GM10847 (cell line): ENCODE results near the gene PLD3.

Source experiments
- POLR2A ChIP-seq: IDR thresholded peaks from 2 replicates; pipeline ENCODE4 v1.6.1; 2011; ENCODE audit not compliant: insufficient read length; ENCODE audit errors: extremely low read depth

The PLD3 gene

DNA sequence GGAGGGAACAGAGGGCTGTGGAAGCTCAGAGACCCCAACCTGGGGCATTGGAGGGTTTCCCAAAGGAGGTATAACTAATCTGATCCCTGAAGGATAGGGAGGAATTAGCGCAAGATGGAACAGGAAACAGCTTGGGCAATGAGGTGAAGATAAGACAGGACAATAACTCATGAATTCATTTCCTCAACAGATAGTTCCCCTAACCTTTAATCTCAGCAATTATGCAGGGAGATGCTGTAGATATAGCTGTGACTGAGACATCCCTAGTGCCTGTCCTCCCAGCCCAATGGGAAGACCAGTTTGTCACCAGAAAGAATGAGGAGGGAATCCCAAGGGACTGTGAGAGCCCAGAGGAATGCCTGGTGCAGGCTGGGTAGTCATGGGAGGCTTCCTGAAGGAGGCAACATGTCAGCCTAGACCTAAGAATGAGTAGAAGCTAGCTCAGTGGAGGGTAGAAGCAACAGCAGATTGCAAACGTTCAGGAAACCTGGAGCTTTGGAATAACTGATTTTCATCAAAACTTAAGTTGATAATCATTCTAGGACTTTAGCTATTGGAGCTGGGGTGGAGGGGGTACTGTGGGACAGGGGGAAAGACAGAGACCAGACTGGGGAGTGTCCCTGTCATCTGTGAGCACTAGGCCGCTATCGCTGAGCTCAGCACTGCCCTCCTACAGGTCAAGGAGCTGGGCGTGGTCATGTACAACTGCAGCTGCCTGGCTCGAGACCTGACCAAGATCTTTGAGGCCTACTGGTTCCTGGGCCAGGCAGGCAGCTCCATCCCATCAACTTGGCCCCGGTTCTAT is 22.7 kb downstream of the PLD3 start:
- TF ChIP-seq POLR2A: no peak

DNA sequence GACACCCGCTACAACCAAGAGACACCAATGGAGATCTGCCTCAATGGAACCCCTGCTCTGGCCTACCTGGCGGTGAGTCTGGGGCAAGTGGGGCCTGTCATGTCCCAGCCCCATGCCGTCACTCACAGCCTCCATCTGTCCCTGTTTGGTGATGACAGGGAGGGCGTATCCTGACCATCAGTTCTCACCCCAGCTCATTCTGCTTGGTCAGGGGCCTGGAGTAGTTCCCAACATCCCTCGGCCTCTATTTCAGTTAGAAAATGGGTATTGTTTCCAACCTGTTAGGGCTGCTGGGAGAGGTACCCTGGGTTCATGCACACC is 23.3 kb downstream of the PLD3 start:
- no peak for TF ChIP-seq POLR2A

DNA sequence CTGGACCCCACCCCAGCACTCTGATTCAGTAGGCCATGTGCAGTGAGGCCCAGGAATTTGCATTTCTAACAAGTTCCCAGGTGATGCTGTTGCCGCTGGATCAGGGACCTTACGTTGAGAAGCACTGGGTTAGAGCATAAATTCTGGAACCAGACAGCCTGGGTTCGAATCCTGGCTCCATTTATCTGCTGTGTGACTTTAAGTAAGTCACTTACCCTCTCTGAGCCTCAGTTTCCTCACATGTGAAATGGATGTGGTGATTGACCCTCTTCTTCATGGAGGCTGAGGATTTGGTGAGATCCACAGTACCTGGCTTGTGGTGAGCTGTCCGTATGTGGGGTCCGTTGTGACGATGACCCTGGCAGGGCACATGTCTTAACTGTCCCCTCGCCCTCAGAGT is 25.6 kb downstream of the PLD3 start:
- TF ChIP-seq POLR2A: no peak

DNA sequence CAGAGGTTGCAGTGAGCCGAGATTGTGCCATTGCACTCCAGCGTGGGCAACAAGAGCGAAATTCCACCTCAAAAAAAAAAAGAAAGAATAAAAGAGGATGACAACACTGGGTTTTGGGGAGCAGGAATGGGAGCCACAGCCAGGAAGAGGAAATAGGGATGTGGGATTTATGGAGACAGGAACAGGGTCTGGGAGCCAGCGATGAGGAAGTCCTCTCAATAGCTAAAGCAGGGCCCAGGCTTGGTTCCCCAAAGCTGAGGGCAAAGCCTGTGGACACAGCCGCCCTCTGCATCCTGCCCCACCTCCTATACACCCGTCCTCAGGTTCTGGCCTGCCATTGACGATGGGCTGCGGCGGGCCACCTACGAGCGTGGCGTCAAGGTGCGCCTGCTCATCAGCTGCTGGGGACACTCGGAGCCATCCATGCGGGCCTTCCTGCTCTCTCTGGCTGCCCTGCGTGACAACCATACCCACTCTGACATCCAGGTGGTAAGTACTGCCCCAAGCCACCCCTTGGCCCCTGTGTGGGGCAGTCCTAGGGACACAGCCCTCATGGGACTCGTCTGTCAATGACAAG is 27.9 kb downstream of the PLD3 start:
- no peak for TF ChIP-seq POLR2A

DNA sequence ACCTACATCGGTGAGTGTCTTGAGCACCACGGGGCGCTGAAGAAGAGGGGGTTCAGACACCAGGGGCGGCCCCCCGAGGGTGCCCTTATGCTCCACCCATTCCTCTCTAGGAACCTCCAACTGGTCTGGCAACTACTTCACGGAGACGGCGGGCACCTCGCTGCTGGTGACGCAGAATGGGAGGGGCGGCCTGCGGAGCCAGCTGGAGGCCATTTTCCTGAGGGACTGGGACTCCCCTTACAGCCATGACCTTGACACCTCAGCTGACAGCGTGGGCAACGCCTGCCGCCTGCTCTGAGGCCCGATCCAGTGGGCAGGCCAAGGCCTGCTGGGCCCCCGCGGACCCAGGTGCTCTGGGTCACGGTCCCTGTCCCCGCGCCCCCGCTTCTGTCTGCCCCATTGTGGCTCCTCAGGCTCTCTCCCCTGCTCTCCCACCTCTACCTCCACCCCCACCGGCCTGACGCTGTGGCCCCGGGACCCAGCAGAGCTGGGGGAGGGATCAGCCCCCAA is 29.4 kb downstream of the PLD3 start:
- no peak for TF ChIP-seq POLR2A

DNA sequence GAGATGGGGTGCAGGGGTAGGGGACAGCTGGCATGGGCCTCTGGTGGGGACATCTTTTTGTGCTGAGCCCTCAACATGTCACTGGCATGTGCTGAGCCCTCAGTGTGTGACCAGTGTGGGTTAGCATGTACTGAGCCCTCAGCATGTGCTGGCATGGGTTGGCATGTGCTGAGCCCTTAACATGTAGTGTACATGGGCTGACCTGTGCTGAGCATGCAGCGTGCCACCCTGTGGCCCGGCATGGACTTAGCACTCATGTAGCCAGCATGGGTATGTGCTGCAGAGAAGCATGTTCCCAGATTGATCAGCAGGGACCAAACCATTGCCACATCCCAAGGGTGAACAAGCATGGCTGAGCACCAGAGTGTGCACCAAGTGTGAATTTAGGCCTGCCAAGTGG is 30.0 kb downstream of the PLD3 start:
- no peak for TF ChIP-seq POLR2A

DNA sequence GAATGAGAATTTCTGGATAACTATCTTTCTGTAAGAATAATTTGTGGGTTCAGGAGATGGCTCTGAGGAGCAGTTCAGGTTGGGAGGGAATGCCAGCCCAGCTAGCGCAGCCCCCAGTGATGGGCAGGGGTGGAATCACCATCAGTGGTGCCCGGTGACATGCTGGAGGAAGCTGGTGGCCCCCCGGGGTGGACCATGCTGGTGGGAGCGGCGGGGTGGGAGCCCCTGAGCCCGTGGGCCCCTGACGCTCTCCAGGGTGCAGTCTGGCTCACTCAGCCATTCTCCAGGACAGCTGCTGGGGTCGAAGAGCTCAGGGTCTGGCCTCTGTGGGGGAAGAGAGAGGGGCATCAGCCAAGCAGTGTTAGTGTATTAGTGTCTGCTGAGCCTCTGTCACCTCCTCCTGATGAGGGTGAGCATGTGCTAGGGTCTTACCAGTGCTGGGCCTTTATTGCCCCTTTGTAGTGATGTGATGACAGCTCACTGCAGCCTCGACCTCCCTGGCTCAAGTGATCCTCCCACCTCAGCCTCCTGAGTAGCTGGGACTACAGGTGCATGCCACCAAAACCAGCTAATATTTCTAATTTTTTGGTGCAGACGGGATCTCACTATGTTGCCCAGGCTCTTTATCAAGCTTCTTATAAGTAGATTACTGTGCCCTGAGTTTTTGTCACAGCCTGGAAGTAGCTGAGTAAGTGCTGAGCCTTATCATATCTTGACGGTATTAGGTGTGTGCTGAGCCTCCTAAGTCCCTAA is 31.1 kb downstream of the PLD3 start:
- no peak for TF ChIP-seq POLR2A

DNA sequence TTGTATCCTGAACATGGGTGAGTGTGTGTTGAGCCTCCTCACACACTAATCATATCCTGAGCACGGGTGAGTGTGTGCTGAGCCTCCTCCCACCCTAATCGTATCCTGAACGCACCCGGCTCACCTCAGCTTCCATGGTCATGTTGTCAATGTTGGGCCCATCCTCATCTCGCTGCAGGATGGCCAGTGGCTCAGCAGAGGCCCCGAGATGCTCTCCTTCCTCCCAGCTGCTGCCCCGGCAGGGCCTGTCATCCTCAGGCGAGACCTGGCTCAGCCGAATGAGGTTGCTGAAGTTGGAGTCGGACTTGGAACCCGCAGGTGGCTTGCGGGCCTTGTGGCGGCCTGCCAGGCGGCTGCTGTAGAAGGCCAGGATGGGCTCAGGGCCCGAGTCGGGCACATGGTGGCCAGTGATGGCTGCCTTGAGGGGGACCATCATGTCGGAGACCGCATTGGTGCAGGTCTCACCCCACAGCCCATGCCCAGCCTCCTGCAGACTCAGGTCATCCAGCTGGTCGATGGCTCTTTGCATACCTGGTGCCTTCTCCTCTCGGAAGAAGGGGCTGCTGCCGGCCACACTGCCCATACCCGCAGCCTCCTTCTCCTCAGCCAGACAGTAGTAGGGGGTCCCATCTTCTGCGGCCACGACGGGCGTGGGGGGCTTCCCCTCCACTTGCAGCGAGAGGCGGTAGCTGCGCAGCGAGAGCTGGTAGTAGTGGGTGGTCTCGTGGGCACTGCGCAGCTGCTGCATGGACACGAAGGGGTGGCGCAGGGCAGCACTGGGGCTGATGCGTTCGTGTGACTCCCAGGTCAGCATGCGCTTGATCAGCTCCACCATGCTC is 31.9 kb downstream of the PLD3 start:
- no peak for TF ChIP-seq POLR2A

DNA sequence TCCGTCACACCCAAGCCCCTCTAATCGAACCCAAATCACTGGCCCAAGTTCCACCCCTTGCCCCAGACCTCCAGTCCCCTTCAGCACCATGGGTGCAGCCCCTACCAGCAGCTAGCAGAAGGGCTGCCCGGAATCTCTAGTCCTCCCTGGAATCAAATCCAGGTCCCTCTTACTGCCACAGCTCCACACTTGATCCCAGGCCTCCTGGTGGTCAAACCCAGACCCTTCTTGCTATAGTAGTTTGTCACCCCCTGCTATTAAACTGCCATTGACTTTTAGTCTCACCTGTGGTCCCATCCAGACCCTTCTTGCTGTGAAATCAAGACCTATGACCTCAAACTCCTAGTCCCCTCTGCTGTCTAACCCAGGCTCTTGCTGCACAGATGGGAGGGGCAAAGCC is 32.8 kb downstream of the PLD3 start:
- no peak for TF ChIP-seq POLR2A

DNA sequence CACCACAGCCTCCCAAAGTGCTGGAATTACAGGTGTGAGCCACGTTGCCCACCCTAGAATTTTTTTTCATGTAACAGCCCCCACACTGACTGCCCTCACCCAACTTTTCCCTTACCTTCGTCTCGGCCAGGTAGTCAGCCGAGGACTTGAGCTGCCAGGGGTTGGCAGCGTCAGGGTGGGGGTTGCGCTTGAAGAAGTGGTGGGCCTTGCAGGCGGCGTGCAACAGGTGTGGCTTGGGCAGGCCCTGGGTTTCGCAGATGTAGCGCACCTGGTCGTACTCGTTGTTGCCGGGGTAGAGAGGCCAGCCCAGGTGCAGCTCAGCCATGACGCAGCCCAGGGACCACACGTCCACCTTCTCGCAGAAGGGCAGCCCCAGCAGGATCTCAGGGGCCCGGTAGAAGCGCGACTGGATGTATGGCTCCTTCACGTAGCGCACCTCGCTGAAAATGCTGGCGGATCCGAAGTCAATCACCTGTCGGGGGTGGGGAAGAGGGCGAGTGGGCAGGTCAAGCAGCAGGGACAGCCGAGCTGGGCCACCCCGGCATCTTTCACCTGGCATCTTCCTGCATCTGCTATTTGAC is 35.3 kb downstream of the PLD3 start:
- TF ChIP-seq POLR2A: no peak

DNA sequence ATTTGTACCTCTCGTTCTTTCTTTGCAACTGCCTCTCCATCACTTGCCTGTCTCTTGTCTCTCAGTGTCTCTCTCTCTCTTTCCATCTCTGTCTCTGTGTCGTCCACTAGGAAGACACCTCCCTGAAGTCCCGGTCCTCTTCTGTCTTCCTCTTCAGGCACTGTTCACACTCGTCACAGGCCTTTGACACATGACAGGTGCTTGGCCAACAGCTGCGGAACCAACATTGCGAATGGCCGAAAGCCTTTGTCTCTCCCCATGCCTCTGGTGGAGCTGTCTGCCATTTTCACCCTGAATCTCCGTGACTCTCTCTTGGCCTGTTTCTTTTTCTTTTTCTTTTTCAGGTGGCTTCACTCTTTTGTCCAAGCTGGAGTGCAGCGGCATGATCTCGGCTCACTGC is 38.7 kb downstream of the PLD3 start:
- TF ChIP-seq POLR2A: no peak

DNA sequence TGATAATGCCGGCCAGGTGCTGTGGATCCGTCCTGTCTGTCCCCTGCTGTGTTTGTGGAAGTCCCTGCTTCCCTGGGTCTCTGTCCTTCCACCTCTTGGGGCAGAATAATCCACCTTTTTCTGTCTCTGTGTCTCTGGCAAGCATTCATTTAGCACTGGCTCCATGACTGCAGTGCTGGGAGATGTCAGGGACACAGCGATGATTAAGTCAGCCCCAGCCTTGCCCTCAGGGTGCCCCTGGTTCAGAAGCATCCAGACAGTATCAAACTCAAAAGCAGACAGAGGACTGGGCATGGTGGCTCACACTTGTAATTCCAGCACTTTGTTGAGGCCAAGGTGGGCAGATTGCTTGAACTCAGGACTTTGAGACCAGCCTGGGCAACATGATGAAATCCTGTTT is 40.0 kb downstream of the PLD3 start:
- TF ChIP-seq POLR2A: no peak

DNA sequence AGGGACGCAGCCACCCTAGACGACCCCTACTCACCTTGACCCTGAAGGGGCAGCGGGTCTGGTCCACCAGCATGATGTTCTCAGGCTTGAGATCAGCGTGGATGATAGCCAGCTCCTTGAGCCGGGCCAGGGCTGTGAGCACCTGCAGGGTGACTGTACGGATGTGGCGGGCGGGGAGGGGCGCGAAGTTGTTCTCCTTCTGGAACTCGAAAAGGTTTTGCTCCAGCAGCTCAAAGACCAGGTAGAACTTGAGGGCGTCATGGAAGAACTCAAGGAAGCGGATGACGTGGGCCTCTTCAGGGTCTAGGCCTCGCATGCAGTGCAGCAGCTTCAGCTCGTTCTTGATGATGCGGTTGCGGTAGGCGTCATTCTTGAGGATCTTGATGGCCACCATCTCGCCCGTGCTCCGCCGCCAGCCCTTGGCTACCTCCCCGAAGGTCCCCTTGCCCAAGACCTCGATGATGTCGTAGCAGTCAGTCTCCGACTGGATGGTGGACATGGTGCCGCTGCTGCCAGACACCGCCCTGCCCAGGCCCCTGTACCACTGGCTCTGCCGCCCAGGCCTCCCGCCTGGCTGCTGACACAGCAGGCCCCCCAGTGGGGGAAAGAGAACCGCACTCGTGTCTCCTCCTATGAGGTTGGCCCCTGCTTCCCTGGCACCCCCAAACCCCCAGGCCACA is 41.0 kb downstream of the PLD3 start:
- no peak for TF ChIP-seq POLR2A

DNA sequence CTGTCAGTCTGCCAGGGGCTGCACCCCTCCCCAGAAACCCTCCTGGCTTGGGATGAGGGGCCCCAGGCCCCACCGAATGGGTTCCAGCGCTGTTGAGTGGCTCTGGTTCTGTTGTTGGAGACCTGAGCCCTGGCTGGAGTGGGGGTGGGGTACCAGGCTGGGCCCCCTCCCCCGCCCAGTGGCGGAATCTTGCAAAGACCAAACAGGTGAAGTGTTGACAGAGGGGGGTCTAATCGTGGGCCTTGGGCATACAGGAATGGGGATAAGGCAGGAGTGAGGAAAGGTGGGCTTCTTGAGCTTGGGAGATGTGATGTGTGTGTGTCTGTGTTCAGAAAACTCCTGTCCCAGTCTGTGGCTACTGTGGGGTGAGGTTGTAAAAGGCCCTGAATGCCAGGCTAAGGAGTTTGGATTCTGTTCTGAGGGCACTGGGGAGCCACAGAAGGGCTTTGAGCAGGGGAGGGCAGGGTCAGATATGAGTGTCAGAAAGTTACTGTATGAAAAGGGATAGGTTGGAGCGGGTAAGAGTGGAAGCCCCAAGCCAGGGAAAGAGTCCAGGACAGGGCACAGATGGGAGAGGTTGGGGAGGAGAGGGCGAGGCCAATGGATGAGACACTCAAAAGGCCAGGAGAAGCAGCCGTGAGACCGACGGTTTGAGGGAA is 41.7 kb downstream of the PLD3 start, which contains the start of gene HIPK4:
TSS of gene HIPK4 (minus strand) at position 98 of the 659 bp plus-strand sequence. CDS start 279 bp downstream, outside the sequence.
- no peak for TF ChIP-seq POLR2A
